Stomach (tissue), 4 donors: ENCODE measurements around the gene IL1A.

ENCODE experiments used
- EP300 ChIP-seq: sonication (generic); formaldehyde crosslinking; IDR thresholded peaks from one replicate; pipeline ENCODE4 v1.6.1; 2017; ENCODE audit warnings: antibody characterized with exemption
- POLR2A ChIP-seq, 4 donors: fragments of 450-650 bp; IDR thresholded peaks; one replicate each; pipeline ENCODE4 v1.6.1; 2016; ENCODE audit warnings: antibody characterized with exemption in 4 of 4, control low read depth in 2 of 4, mild to moderate bottlenecking in 1 of 4, moderate library complexity in 1 of 4
- TF ChIP-seq, protein P1 (sequence below), 7 experiments: fragments of 450-650 bp in 4 of 7; fragments of 200-600 bp in 3 of 7; sonication (generic) in 3 of 7; IDR thresholded peaks; one replicate each; pipeline ENCODE4 v1.5.1; 2016 to 2019; ENCODE audit warnings: antibody characterized with exemption in 7 of 7, control low read depth in 2 of 7, mild to moderate bottlenecking in 1 of 7

DNA sequence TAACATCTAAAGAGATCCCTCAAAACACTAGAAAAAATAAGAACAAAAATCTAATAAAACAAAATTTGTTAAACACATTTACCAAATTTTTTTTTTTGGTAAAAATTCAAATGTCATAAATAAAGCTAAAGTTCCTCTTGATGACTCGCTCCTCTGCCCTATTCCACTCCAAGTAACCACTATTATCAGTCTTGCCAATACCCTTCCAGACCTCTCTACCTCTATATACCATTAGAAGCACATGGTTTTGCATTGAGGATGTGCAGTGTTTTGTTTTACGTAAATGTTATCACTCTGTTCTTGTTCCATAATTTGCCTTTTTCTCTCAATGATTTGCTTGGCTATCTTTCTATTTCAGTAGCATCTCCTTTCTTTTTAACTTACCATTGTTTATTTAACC, 41.4 kb upstream of the IL1A start:
- TF ChIP-seq POLR2A (IDR thresholded peaks at IDR 0.05) = no peak
- TF ChIP-seq, protein P1, sequence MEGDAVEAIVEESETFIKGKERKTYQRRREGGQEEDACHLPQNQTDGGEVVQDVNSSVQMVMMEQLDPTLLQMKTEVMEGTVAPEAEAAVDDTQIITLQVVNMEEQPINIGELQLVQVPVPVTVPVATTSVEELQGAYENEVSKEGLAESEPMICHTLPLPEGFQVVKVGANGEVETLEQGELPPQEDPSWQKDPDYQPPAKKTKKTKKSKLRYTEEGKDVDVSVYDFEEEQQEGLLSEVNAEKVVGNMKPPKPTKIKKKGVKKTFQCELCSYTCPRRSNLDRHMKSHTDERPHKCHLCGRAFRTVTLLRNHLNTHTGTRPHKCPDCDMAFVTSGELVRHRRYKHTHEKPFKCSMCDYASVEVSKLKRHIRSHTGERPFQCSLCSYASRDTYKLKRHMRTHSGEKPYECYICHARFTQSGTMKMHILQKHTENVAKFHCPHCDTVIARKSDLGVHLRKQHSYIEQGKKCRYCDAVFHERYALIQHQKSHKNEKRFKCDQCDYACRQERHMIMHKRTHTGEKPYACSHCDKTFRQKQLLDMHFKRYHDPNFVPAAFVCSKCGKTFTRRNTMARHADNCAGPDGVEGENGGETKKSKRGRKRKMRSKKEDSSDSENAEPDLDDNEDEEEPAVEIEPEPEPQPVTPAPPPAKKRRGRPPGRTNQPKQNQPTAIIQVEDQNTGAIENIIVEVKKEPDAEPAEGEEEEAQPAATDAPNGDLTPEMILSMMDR (IDR thresholded peaks at IDR 0.05) = no peak
- no peak for TF ChIP-seq EP300
